ENCODE results near the gene RBMS3. TPM values are rescaled to one million over a fixed set of nuclear protein-coding genes. Genes with fewer than 3 reads are reported as not detected.

RBMS3 gene
- total RNA-seq, 1 experiment from 2014 or later = 8.7 TPM

GRCh38 chr3:29334706-29335105 lies 53.8 kb downstream of the RBMS3 start:
- H3K36me3 Mint-ChIP-seq = no peaks in the 10 kb centered on the region
- peaks cover 42% of the 10 kb centered on the region for H3K4me1 Mint-ChIP-seq
- no peak for DNase-seq (ENCODE audit: low spot score)
- TF ChIP-seq KAT7 (CRISPR knock-in tag; IDR thresholded peaks at IDR 0.05; ENCODE audit: borderline replicate concordance) = no peak
- no peak for TF ChIP-seq SMAD3 (CRISPR knock-in tag; IDR thresholded peaks at IDR 0.05; ENCODE audit: borderline replicate concordance)
- no peak for TF ChIP-seq ZBTB21 (CRISPR knock-in tag; IDR thresholded peaks at IDR 0.05; ENCODE audit: borderline replicate concordance)
- no peak for TF ChIP-seq FOXP1 (CRISPR knock-in tag; IDR thresholded peaks at IDR 0.05; ENCODE audit: borderline replicate concordance)
- no peak for TF ChIP-seq USF1 (CRISPR knock-in tag; IDR thresholded peaks at IDR 0.05)
- TF ChIP-seq MXD4 (CRISPR knock-in tag; IDR thresholded peaks at IDR 0.05; ENCODE audit: borderline replicate concordance) = no peak
- TF ChIP-seq GABPB1 (CRISPR knock-in tag; IDR thresholded peaks at IDR 0.05) = no peak
- TF ChIP-seq, protein P1, sequence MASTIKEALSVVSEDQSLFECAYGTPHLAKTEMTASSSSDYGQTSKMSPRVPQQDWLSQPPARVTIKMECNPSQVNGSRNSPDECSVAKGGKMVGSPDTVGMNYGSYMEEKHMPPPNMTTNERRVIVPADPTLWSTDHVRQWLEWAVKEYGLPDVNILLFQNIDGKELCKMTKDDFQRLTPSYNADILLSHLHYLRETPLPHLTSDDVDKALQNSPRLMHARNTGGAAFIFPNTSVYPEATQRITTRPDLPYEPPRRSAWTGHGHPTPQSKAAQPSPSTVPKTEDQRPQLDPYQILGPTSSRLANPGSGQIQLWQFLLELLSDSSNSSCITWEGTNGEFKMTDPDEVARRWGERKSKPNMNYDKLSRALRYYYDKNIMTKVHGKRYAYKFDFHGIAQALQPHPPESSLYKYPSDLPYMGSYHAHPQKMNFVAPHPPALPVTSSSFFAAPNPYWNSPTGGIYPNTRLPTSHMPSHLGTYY (CRISPR knock-in tag; IDR thresholded peaks at IDR 0.05) = no peak
- no peak for TF ChIP-seq ZNF423 (CRISPR knock-in tag; IDR thresholded peaks at IDR 0.05)
- TF ChIP-seq JAZF1 (CRISPR knock-in tag; IDR thresholded peaks at IDR 0.05) = no peak
- no peak for TF ChIP-seq SP1 (CRISPR knock-in tag; conservative IDR thresholded peaks at IDR 0.05)
- TF ChIP-seq NFYB (CRISPR knock-in tag; conservative IDR thresholded peaks at IDR 0.05; ENCODE audit: low read depth) = no peak
- no peak for TF ChIP-seq ETV6 (CRISPR knock-in tag; IDR thresholded peaks at IDR 0.05)
- no peak for TF ChIP-seq ELF4 (CRISPR knock-in tag; IDR thresholded peaks at IDR 0.05; ENCODE audit: low read depth)
- TF ChIP-seq ESRRA (CRISPR knock-in tag; IDR thresholded peaks at IDR 0.05; ENCODE audit: borderline replicate concordance) = no peak
- no peak for TF ChIP-seq CREM (CRISPR knock-in tag; IDR thresholded peaks at IDR 0.05)
- no peak for TF ChIP-seq ZNF425 (CRISPR knock-in tag; conservative IDR thresholded peaks at IDR 0.05)
- no peak for TF ChIP-seq IRF2 (CRISPR knock-in tag; IDR thresholded peaks at IDR 0.05; ENCODE audit: borderline replicate concordance, low read depth)
- TF ChIP-seq ZNF121 (CRISPR knock-in tag; IDR thresholded peaks at IDR 0.05) = no peak
- TF ChIP-seq ZNF138 (CRISPR knock-in tag; conservative IDR thresholded peaks at IDR 0.05) = no peak
- no peaks in the 10 kb centered on the region for H3K9me3 Mint-ChIP-seq
- H3K27ac Mint-ChIP-seq = no peak overlapping the region
- CTCF ChIA-PET = no interaction called here
- no peaks in the 10 kb centered on the region for H3K27me3 Mint-ChIP-seq (ENCODE audit: low read depth)
- H3K4me3 Mint-ChIP-seq = no peak overlapping the region
- no peak for ATAC-seq
- POLR2A ChIA-PET = no interaction called here

DNA sequence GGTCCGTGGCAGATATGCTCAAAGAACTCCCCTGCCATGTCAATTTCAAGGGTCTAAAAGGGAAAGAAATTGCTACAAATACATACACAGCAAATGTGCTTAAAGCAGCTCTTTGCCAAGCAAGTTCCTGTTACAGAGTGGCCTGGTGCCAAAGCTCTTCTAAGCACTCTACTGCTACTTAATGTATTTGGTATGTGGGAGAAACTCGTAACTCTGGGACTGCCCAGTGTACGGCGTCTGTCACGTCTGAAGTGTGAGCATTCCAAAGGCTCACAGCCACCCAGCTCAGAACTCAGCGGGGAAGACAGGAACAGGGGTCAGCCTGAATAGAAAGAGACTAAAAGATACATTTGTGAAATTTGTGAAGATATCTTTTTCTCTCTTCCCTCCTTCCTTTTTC lies 54.6 kb downstream of the RBMS3 start:
- ATAC-seq = peak; percentile 89
- POLR2A ChIA-PET = no interaction called here

More for the DNA sequence above, 54.6 kb downstream of the RBMS3 start:
- TF ChIP-seq FOXJ3 (CRISPR knock-in tag; IDR thresholded peaks at IDR 0.05; ENCODE audit: borderline replicate concordance) = no peak
- no peak for TF ChIP-seq CTCF (IDR thresholded peaks at IDR 0.05)
- TF ChIP-seq ZNF219 (CRISPR knock-in tag; IDR thresholded peaks at IDR 0.05; ENCODE audit: borderline replicate concordance) = no peak
- H3K4me3 Mint-ChIP-seq = no peak overlapping the region
- no peaks in the 10 kb centered on the region for H3K27me3 Mint-ChIP-seq (ENCODE audit: low read depth)
- CTCF ChIA-PET = no interaction called here
- H3K4me1 Mint-ChIP-seq = peaks cover 42% of the 10 kb centered on the region
- DNase-seq (ENCODE audit: low spot score) = peak; percentile 24
- peak overlapping the region; percentile 36; the same call in 1 of the 2 replicates for H3K27ac Mint-ChIP-seq
- no peaks in the 10 kb centered on the region for H3K9me3 Mint-ChIP-seq
- no peaks in the 10 kb centered on the region for H3K36me3 Mint-ChIP-seq

All from WTC11 (cell line).